ENCODE results near the gene USP47.

Gene USP47

DNA sequence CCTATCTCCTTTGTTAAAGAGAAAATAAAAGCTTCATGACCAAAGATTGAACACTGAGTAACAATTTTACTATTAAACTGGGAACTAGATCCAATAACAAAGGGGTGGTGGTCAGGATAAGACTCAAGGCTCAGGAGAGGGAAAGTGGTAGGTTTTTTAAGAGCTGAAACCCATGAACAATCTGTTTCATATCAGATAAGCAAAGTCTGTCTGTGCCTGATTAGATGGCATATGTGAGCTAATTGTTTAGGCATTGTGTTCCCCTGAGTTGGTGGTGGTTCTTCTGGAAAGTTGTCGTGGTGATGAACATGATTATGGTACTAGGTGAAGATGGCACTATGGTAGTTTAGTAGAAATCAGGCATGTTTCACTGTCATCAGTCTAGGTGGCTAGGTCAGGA, 24.4 kb downstream of the USP47 start:
- Mint-ChIP-seq H3K36me3 (ENCODE audit: low read depth) (peaks cover 21% of the 10 kb centered on the region), H3K27me3 (no peaks in the 10 kb centered on the region), H3K4me3 (no peak overlapping the region), H3K27ac (peak overlapping the region; percentile 54), H3K4me1 (ENCODE audit: low read depth) (peaks cover 71% of the 10 kb centered on the region), H3K9me3 (peaks cover 6% of the 10 kb centered on the region)
- DNase-seq, result no peak

DNA sequence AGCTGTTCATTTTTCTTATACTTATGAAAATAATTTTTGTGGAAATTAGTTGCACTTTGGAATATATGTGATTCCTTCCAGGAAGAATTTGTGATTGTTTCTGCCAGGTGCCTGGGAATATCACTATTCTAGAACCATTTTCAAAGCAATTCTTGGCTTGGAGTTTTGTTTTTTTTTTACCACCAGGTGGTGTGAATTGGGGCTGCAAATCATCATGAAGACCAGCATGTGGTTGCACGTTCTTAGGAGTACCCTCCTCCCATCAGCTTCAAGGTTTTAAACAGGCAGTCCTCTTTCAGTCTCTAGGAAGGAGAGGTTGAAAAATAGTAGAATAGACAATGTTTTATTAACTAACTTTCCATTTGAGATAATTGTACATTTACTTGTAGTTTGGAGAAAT, 25.9 kb downstream of the USP47 start:
- peaks cover 78% of the 10 kb centered on the region for H3K4me1 Mint-ChIP-seq (ENCODE audit: low read depth)
- no peak for DNase-seq
- no peak overlapping the region for H3K4me3 Mint-ChIP-seq

DNA sequence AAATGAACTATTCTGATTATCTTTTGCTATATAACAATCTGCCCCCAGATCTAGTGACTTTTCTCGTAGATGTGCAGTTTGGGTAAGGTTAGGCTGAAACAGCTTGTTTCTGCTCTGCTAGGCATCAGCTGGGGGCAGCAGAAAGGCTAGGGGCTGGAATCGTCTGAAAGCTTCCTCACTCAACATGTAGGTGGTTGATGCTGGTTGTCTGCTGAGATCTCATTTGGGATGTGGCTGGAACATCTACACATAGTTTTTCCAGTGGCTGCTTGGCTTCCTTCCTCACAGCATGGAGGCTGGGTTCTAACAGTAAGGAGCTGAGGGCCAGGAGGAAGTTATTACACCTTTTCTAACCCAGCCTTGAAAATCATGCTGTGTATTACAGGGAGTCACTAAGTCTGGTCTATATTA, 30.2 kb downstream of the USP47 start:
- Mint-ChIP-seq H3K36me3 (ENCODE audit: low read depth) (peaks cover 27% of the 10 kb centered on the region), H3K4me3 (no peak overlapping the region), H3K27ac (peak overlapping the region; percentile 12), H3K9me3 (peaks cover 3% of the 10 kb centered on the region), H3K4me1 (ENCODE audit: low read depth) (peaks cover 68% of the 10 kb centered on the region), H3K27me3 (no peaks in the 10 kb centered on the region)
- no peak for DNase-seq

More for the DNA sequence above, 25.9 kb downstream of the USP47 start:
- H3K27me3 Mint-ChIP-seq, result no peaks in the 10 kb centered on the region
- no peak overlapping the region for H3K27ac Mint-ChIP-seq
- peaks cover 21% of the 10 kb centered on the region for H3K36me3 Mint-ChIP-seq (ENCODE audit: low read depth)
- peaks cover 6% of the 10 kb centered on the region for H3K9me3 Mint-ChIP-seq

DNA sequence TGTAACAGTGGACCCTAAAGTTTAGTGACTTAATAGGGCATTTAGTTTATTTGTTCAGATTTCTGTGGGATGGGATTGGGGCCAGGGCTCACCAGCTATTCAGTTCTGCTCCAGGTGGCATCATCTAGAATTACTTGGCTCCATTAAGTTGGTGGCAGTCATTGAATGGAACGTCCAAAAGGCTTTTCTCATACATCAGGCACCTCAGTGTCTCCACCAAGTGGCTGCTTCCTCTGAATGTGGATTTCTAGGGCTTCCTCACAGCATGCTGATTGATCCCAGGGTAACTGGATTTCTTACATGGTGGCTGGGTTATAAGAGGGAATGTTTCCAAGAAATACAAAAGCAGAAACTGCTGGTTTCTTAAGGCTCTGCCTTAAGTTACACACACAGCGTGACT, 34.7 kb downstream of the USP47 start:
- Mint-ChIP-seq H3K9me3 (no peaks in the 10 kb centered on the region), H3K27me3 (no peaks in the 10 kb centered on the region), H3K4me3 (no peak overlapping the region), H3K27ac (no peak overlapping the region), H3K4me1 (ENCODE audit: low read depth) (peaks cover 60% of the 10 kb centered on the region), H3K36me3 (ENCODE audit: low read depth) (peaks cover 27% of the 10 kb centered on the region)
- DNase-seq, result no peak

DNA sequence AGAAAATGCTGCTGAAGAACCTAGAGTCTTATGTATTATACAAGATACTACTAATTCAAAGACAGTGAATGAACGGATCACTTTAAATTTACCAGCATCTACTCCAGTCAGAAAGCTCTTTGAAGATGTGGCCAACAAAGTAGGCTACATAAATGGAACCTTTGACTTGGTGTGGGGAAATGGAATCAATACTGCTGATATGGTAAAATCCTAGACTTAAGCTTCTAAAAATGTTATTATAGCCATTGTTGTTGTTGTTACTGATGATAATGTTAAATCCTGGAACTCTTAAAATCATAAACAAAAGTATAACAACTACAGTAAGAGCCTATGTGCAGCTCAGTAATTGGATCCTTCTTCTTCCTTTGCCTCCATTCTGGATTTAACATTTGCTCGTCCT, 38.4 kb downstream of the USP47 start:
- peaks cover 63% of the 10 kb centered on the region for H3K4me1 Mint-ChIP-seq (ENCODE audit: low read depth)
- H3K27me3 Mint-ChIP-seq, result no peaks in the 10 kb centered on the region
- no peak overlapping the region for H3K4me3 Mint-ChIP-seq
- peaks cover 48% of the 10 kb centered on the region for H3K36me3 Mint-ChIP-seq (ENCODE audit: low read depth)
- H3K9me3 Mint-ChIP-seq, result no peaks in the 10 kb centered on the region
- H3K27ac Mint-ChIP-seq, result no peak overlapping the region
- DNase-seq, result no peak

DNA sequence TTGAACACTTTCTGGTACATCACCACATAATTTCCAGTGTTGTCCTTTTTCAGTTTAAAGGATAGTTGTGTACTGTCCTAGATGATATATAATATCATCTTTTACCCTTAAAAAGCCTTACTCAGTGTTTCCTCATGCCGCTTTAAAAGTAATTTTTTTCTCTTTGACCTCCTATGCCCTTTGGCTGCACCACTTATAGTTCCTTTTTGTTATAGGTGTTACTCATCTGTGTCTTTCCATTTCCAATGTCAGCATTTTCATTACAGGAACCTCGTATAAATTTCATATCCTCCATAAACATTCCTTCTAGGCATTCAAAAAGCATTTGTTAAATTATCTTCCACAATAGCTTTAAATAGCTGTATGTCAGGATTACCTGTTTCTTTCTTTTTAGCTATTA, 40.8 kb downstream of the USP47 start:
- H3K9me3 Mint-ChIP-seq, result no peaks in the 10 kb centered on the region
- peaks cover 63% of the 10 kb centered on the region for H3K36me3 Mint-ChIP-seq (ENCODE audit: low read depth)
- H3K27ac Mint-ChIP-seq, result peak overlapping the region; percentile 20
- H3K27me3 Mint-ChIP-seq, result no peaks in the 10 kb centered on the region
- peaks cover 50% of the 10 kb centered on the region for H3K4me1 Mint-ChIP-seq (ENCODE audit: low read depth)
- H3K4me3 Mint-ChIP-seq, result no peak overlapping the region
- DNase-seq, result no peak

DNA sequence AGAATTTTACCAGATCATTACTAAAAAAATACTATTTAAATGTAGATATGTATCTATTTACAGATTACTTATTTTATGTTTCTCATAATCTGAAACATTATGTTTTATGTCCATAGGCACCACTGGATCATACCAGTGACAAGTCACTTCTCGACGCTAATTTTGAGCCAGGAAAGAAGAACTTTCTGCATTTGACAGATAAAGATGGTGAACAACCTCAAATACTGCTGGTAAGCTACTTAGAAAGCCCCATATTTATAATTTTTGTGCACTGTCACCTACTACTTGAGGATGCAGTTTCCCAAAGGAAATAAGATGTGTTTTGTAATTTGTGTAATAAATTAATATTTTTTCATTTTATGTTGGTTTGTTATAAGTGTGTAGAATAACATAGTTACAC, 42.6 kb downstream of the USP47 start:
- Mint-ChIP-seq H3K36me3 (ENCODE audit: low read depth) (peaks cover 81% of the 10 kb centered on the region), H3K4me3 (no peak overlapping the region), H3K27me3 (no peaks in the 10 kb centered on the region), H3K9me3 (no peaks in the 10 kb centered on the region), H3K27ac (no peak overlapping the region), H3K4me1 (ENCODE audit: low read depth) (peaks cover 47% of the 10 kb centered on the region)
- no peak for DNase-seq

DNA sequence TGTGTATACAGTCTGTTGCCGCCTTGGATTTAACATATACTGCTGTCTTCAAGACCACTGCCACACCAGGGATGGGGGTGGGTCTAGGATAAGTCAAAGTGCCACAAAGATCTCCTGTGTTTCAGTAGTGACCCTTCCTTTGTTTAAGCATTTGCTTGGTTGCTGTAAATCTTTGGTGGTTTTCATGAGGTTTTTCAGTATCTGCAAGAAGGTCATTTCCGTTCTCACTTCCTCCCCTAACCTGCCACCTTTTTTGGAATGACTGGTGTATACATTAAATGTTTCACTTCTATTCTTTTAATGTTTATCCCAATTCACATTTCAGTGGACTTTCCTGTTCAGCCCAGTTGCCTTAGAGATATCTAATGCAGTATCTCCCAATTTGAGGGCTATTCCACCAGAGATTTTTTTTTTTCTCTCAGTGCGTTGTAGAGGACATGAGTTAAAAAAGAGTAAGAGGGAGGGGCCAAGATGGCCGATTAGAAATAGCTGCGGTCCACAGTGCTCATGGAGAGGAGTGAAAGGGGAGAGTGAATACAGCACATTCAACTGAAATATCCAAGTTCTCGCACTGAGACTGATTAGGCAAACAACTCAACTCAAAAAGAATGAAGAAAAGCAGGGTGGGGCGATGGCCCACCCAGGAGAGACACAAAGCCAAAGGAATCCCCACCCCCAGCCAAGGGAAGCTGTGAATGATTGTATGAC, 43.2 kb downstream of the USP47 start:
- H3K4me3 Mint-ChIP-seq, result no peak overlapping the region
- H3K27me3 Mint-ChIP-seq, result no peaks in the 10 kb centered on the region
- H3K9me3 Mint-ChIP-seq, result no peaks in the 10 kb centered on the region
- no peak for DNase-seq
- H3K36me3 Mint-ChIP-seq (ENCODE audit: low read depth), result peaks cover 87% of the 10 kb centered on the region
- H3K27ac Mint-ChIP-seq, result peak overlapping the region; percentile 48
- H3K4me1 Mint-ChIP-seq (ENCODE audit: low read depth), result peaks cover 45% of the 10 kb centered on the region

DNA sequence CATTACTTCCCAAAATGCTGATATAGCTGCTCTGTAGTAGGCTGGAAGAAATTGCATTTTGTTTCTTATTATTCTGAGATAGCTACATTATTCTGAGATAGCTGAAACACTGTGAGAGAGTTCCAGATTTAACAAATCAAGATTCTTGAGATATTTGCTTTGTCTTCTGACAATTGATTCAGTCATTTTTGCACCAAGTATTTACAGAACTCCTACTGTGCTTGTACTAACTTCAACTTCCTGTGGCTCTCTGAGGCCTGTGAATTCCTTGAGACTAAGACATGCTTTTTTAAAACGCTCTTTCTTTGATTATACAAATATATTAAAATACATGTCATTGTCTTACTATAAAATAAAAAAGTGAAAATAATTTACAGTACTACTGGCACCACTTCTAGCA, 52.7 kb downstream of the USP47 start:
- DNase-seq, result no peak
- Mint-ChIP-seq H3K27ac (no peak overlapping the region), H3K4me3 (no peak overlapping the region), H3K4me1 (ENCODE audit: low read depth) (peaks cover 6% of the 10 kb centered on the region), H3K27me3 (no peaks in the 10 kb centered on the region), H3K36me3 (ENCODE audit: low read depth) (peaks cover 70% of the 10 kb centered on the region), H3K9me3 (no peaks in the 10 kb centered on the region)

DNA sequence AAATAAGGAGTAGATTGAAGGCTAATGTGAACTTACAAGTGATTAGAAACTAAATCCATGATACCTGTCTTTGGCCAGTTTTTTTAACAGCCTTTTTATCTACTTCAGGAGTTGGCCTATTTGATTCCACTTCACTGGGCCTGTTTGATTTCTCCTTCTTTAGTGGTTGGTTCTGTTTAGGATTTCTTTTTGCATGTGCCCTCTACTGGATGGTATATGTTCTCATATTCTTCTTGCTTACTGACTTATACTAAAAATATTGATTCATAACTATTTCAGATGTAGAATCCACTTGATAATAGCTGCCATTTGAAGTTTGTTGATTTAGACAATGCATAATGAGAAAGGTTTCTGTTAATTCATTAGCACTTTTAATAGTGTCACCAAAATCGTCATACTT, 53.9 kb downstream of the USP47 start:
- Mint-ChIP-seq H3K36me3 (ENCODE audit: low read depth) (peaks cover 65% of the 10 kb centered on the region), H3K27ac (peak overlapping the region; percentile 20), H3K4me3 (no peak overlapping the region), H3K4me1 (ENCODE audit: low read depth) (peaks cover 3% of the 10 kb centered on the region), H3K9me3 (no peaks in the 10 kb centered on the region), H3K27me3 (no peaks in the 10 kb centered on the region)
- DNase-seq, result no peak

DNA sequence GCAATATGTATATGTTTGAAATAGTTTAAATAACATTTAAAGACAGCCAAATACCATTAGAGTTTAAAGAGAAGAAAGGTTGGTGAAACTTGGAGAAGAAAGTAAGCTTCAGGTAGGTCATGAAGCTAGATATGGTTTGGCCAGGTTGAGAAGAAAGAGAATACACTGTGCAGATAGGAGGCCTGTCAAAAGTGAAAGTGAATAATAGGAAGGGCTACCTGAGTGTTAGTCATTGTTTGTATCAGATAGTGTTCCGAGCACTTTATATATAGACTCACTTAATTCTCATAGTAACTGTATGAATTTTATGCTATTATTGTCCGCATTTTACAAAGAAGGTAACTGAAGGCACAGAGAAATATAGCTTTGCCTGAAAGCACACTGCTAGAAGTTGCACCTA, 56.9 kb downstream of the USP47 start:
- no peak for DNase-seq
- Mint-ChIP-seq H3K27me3 (no peaks in the 10 kb centered on the region), H3K27ac (no peak overlapping the region), H3K9me3 (no peaks in the 10 kb centered on the region), H3K4me1 (ENCODE audit: low read depth) (peaks cover 3% of the 10 kb centered on the region), H3K4me3 (no peak overlapping the region), H3K36me3 (ENCODE audit: low read depth) (peaks cover 66% of the 10 kb centered on the region)

DNA sequence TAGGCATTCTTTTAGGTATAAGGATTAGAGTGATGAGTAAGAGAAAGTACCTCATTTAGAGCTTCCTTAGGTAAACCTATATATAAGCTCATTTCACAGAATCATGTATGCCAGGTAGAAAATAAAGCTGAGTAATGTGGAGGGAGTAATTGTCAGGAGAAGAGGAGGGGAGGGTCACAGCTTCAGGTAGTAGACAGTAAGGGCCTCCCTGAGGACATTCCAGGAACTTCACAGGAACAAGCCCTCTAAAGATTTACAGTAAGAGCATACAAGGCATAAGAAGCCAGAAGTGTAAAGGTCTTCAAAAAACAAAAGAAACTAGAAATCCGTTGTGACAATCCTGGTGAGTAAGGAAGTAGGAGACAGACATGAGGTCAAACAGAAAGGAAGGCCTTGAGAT, 57.6 kb downstream of the USP47 start:
- H3K27me3 Mint-ChIP-seq, result no peaks in the 10 kb centered on the region
- peaks cover 3% of the 10 kb centered on the region for H3K4me1 Mint-ChIP-seq (ENCODE audit: low read depth)
- H3K36me3 Mint-ChIP-seq (ENCODE audit: low read depth), result peaks cover 71% of the 10 kb centered on the region
- H3K27ac Mint-ChIP-seq, result peak overlapping the region; percentile 1
- no peaks in the 10 kb centered on the region for H3K9me3 Mint-ChIP-seq
- H3K4me3 Mint-ChIP-seq, result no peak overlapping the region
- no peak for DNase-seq

DNA sequence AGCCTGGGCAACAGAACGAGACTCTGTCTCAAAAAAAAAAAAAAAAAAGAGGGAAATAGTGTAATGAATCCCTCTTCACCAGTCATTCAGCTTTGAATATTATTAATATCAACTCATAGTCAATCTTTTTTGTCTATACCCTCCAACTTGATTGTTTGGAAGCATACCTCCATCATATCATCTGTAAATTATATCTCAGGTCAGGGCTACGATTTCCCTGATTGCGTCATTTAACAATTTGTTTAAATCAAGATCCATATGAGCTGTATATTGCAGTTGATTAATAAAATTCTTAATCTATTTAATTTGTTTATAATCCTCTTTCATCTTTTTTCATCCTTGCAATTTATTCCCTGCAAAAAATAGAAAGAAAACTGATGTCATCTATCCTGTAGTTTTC, 60.2 kb downstream of the USP47 start:
- H3K9me3 Mint-ChIP-seq, result no peaks in the 10 kb centered on the region
- H3K27ac Mint-ChIP-seq, result no peak overlapping the region
- peaks cover 3% of the 10 kb centered on the region for H3K4me1 Mint-ChIP-seq (ENCODE audit: low read depth)
- H3K4me3 Mint-ChIP-seq, result no peak overlapping the region
- no peaks in the 10 kb centered on the region for H3K27me3 Mint-ChIP-seq
- DNase-seq, result no peak
- H3K36me3 Mint-ChIP-seq (ENCODE audit: low read depth), result peaks cover 68% of the 10 kb centered on the region

DNA sequence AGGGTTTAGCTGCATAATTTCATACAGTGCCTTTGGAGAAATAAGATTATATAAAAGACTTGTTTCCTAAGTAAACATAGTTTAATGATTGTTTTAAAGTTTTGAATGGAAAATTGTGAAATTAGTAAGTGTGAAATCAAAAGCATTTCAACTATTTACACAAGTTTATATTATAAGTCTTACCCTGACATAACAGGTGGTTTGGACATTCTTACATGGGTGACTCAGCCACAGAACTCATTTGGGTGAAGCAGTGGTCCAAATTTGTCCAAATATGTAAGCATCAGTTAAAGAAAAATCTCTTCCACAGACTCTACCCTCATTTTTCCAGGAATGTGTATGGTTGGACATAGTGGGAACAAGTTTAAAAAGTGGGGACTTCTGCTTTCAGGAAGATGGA, 68.0 kb downstream of the USP47 start:
- DNase-seq, result no peak
- no peak overlapping the region for H3K4me3 Mint-ChIP-seq
- no peak overlapping the region for H3K27ac Mint-ChIP-seq
- peaks cover 72% of the 10 kb centered on the region for H3K36me3 Mint-ChIP-seq (ENCODE audit: low read depth)
- no peaks in the 10 kb centered on the region for H3K9me3 Mint-ChIP-seq
- no peaks in the 10 kb centered on the region for H3K27me3 Mint-ChIP-seq
- no peaks in the 10 kb centered on the region for H3K4me1 Mint-ChIP-seq (ENCODE audit: low read depth)

DNA sequence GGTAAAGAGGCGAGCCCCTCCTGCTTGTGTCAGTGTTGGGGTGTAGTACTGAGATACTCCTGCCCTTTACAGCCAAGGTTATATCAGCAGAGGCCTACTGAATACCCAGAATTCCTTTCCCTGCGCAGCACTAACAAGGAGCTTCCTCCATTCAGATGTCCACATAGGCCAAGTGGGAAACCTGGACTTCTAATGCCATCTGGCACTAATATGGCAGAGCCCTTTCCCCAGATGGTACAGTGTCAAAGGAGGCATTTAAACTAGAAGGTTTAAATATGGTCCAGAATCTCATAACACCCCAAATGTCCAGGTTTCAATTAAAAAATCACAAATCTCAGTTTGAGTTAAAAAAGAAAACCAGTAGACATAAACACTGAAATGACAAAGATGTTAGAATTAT, 68.8 kb downstream of the USP47 start:
- Mint-ChIP-seq H3K27ac (no peak overlapping the region), H3K4me1 (ENCODE audit: low read depth) (no peaks in the 10 kb centered on the region), H3K27me3 (no peaks in the 10 kb centered on the region), H3K4me3 (no peak overlapping the region), H3K36me3 (ENCODE audit: low read depth) (peaks cover 73% of the 10 kb centered on the region), H3K9me3 (no peaks in the 10 kb centered on the region)
- no peak for DNase-seq

DNA sequence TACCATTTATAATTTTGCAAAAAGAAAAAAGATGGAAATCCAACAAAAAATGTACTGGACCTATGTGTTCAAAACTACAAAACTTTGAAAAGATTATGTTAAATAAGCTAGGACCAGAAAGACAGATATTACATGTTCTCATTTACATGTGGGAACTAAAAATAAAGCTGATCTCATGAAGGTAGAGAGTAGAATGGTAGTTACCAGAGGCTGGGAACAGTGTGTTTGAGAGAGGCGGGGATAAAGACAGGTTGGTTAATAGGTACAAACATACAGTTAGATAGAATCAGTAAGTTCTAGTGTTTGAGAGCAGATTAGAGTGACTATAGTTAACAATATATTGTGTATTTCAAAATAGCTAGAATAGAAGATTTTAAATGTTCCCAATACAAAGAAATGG, 71.6 kb downstream of the USP47 start:
- peaks cover 4% of the 10 kb centered on the region for H3K4me1 Mint-ChIP-seq (ENCODE audit: low read depth)
- H3K36me3 Mint-ChIP-seq (ENCODE audit: low read depth), result peaks cover 63% of the 10 kb centered on the region
- no peak overlapping the region for H3K27ac Mint-ChIP-seq
- H3K9me3 Mint-ChIP-seq, result no peaks in the 10 kb centered on the region
- DNase-seq, result no peak
- no peaks in the 10 kb centered on the region for H3K27me3 Mint-ChIP-seq
- H3K4me3 Mint-ChIP-seq, result no peak overlapping the region
